GM18505 (cell line): ENCODE data around the gene MACROD2.

Experiments
- ATAC-seq: cut with Tn5 transposase; IDR thresholded peaks from one replicate; pipeline ENCODE4 v1.9.1; 2021; ENCODE audit not compliant: unreplicated experiment
- POLR2A ChIP-seq: IDR thresholded peaks from 4 replicates; pipeline ENCODE4 v1.6.1; 2011; ENCODE audit warnings: borderline replicate concordance; ENCODE audit not compliant: insufficient read depth, insufficient read length; ENCODE audit errors: extremely low read depth

Gene MACROD2

GRCh38 chr20:15395457-15395856 lies 1400.1 kb downstream of the MACROD2 start:
- ATAC-seq = no peak
- TF ChIP-seq POLR2A = no peak

- no peak for ATAC-seq
- TF ChIP-seq POLR2A = no peak
These were observed 1400.7 kb downstream of the MACROD2 start for GRCh38 chr20:15396026-15396425.

- ATAC-seq = no peak
These were observed 1401.6 kb downstream of the MACROD2 start for GRCh38 chr20:15396900-15397299.

GRCh38 chr20:15399781-15400180 lies 1404.5 kb downstream of the MACROD2 start:
- no peak for TF ChIP-seq POLR2A

More at GRCh38 chr20:15396900-15397299, 1401.6 kb downstream of the MACROD2 start:
- no peak for TF ChIP-seq POLR2A

GRCh38 chr20:15406072-15406471 lies 1410.8 kb downstream of the MACROD2 start:
- no peak for TF ChIP-seq POLR2A
- no peak for ATAC-seq

More at GRCh38 chr20:15399781-15400180, 1404.5 kb downstream of the MACROD2 start:
- no peak for ATAC-seq

- TF ChIP-seq POLR2A = no peak
- ATAC-seq = no peak
These were observed 1416.5 kb downstream of the MACROD2 start for GRCh38 chr20:15411781-15412180.

GRCh38 chr20:15415908-15416307 lies 1420.6 kb downstream of the MACROD2 start:
- no peak for ATAC-seq
- TF ChIP-seq POLR2A = no peak

GRCh38 chr20:15419856-15420255 lies 1424.5 kb downstream of the MACROD2 start:
- no peak for TF ChIP-seq POLR2A
- ATAC-seq = no peak

- no peak for ATAC-seq
These were observed 1427.7 kb downstream of the MACROD2 start for GRCh38 chr20:15422966-15423365.

GRCh38 chr20:15439551-15439950 lies 1444.2 kb downstream of the MACROD2 start:
- no peak for ATAC-seq
- no peak for TF ChIP-seq POLR2A

More at GRCh38 chr20:15422966-15423365, 1427.7 kb downstream of the MACROD2 start:
- no peak for TF ChIP-seq POLR2A

- no peak for TF ChIP-seq POLR2A
- no peak for ATAC-seq
These were observed 1444.9 kb downstream of the MACROD2 start for GRCh38 chr20:15440049-15440820.

- ATAC-seq = no peak
- TF ChIP-seq POLR2A = no peak
These were observed 1449.9 kb downstream of the MACROD2 start for GRCh38 chr20:15445056-15445840.

GRCh38 chr20:15446373-15446772 lies 1451.1 kb downstream of the MACROD2 start:
- ATAC-seq = no peak
- no peak for TF ChIP-seq POLR2A

GRCh38 chr20:15447549-15447948 lies 1452.2 kb downstream of the MACROD2 start:
- no peak for TF ChIP-seq POLR2A
- no peak for ATAC-seq
